Central memory CD8-positive, alpha-beta T cell (primary cell): ENCODE results near the gene ZMYND8.
A peak's percentile ranks its signal among the peaks of the same experiment; 100 is the strongest.
"Not testable (repeated sequence)": the region's sequence is repeated elsewhere in the genome, so short reads cannot be mapped to it uniquely, and the experiment has no call there.

Source experiments
- ATAC-seq: fragments of 150-1000 bp; cut with Tn5 transposase; replicated peaks from 2 replicates; pipeline ENCODE4 v1.10.0; 2022; ENCODE audit warnings: mild to moderate bottlenecking, moderate FRiP score, moderate number of reproducible peaks; ENCODE audit not compliant: poor library complexity, severe bottlenecking; ENCODE audit errors: extremely low read depth
- DNase-seq, 2 donors: peaks; one replicate each; pipeline ENCODE4 v3.0.0; 2021; ENCODE audit warnings: low spot score in 2 of 2
- H3K27ac Mint-ChIP-seq: one replicate; pipeline ENCODE4 v1.8.0; 2022; ENCODE audit warnings: low read depth, mild to moderate bottlenecking, moderate library complexity, mixed read lengths
- H3K27me3 Mint-ChIP-seq: one replicate; pipeline ENCODE4 v1.8.0; 2022; ENCODE audit warnings: mixed read lengths
- H3K36me3 Mint-ChIP-seq: one replicate; pipeline ENCODE4 v1.8.0; 2022; ENCODE audit warnings: mild to moderate bottlenecking, moderate library complexity, mixed read lengths; ENCODE audit not compliant: insufficient read depth
- H3K4me1 Mint-ChIP-seq: one replicate; pipeline ENCODE4 v1.8.0; 2022; ENCODE audit warnings: mixed read lengths
- H3K4me3 Mint-ChIP-seq: one replicate; pipeline ENCODE4 v1.8.0; 2022; ENCODE audit warnings: mild to moderate bottlenecking, moderate library complexity, mixed read lengths
- H3K9me3 Mint-ChIP-seq: one replicate; pipeline ENCODE4 v1.8.0; 2022; ENCODE audit warnings: mixed read lengths

The ZMYND8 gene

DNA sequence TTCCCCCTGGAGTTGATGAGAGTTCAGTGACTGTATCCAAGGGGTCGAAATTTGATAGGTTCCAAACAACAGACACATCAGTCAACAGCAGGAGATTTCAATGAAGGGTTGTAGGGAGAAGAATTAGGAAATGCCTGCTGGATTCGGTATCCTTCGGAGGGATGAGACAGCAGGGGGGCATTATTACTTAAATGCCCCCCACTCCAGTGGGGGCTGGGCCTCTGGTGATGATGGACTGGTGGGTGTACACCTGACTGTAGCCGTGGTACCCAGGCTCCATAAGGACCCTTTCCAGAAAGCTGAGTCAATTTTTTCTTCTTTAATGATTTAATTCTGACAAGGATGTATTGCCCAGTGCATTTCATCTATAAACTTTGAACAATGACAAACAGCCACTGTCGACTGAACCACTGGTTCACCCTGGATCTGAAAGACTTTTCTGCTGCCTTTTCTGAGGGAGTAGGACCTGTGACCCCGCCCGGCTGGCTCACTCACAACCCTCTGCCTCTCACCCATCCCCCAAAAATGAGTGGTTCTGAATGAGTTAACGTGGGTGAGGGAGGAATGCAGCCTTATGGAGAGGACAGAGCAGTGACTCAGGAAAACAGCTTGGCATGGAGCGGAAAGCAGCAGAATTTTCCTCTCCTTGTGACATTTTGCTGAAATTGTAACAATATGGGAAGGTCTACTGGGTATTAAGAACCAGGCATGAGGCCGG, 41.0 kb downstream of the ZMYND8 start:
- H3K27me3 Mint-ChIP-seq: no peaks in the 10 kb centered on the region

DNA sequence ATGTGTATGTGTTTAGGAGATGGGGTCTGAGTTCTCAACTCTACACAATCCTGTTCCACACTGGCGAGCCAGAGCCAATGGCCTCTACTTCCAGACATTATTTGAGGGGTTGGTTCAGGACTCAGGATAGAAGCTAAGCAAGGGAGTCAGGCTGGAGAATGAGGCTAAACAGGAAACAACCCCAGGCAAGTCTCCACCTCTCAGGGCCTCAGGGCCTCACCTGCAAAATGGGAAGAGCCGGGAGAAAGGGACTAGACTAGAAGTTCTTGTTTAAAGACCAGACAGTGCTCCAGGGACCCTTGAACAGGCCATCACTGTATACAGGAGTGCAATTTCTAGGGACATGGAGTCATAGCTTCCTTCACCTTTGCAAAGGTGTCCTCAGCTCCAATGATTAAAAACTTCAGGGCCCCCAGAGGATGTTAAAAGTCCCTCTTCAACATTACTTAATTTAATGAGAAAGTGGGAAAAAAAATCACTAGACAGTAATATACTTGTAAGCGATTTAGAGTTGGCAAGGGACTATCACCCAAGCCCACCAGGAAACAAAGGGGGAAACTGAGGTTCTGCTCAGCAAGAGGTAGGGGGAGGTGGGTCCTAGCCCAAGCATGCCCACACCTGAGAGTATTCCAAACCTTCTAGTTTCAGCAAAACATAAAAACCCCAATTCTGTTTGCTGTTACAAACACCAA, 41.7 kb downstream of the ZMYND8 start:
- no peak for ATAC-seq
- H3K4me3 Mint-ChIP-seq: no peak overlapping the region

More for the DNA sequence above, 41.0 kb downstream of the ZMYND8 start:
- DNase-seq (no peak), ATAC-seq (no peak)
- Mint-ChIP-seq H3K27ac (no peak overlapping the region), H3K4me1 (peaks cover 54% of the 10 kb centered on the region), H3K9me3 (no peaks in the 10 kb centered on the region), H3K36me3 (peaks cover 17% of the 10 kb centered on the region), H3K4me3 (no peak overlapping the region)

DNA sequence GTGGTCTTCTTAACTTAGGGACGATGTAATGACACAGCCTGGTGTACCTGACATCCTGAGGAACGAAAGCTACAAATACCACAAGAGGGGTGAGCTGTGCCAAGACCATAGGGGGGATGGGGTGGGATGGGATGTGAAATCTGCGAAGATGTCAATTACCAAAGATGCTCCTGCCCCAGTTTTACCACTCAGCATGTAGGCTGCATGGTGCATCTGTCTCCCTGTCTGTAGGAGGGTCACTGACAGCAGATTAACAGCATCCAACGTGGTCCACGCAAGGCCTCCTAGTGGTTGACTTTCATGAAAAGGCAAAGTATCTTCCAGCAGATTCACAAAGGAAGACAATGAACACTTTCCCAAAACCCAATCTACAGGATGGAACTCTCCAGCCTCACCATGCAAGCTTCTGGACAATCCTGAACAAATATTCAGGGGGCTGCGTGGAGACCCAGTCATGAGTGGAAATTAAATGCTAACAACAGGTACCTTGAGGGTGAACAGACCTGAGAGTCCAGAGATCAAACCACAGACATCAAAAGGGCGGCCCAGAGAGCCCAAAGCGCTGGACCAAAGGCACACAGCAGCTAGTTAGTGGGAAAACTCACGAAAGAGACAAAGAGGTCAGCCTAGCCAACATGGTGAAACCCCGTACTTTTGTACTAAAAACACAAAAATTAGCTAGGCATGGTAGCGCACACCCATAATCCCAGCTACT, 44.4 kb downstream of the ZMYND8 start:
- no peak overlapping the region for H3K4me3 Mint-ChIP-seq
- H3K4me1 Mint-ChIP-seq: peaks cover 25% of the 10 kb centered on the region
- no peak for ATAC-seq
- H3K9me3 Mint-ChIP-seq: no peaks in the 10 kb centered on the region
- peaks cover 43% of the 10 kb centered on the region for H3K36me3 Mint-ChIP-seq
- DNase-seq: no peak
- H3K27me3 Mint-ChIP-seq: no peaks in the 10 kb centered on the region
- H3K27ac Mint-ChIP-seq: no peak overlapping the region

More for the DNA sequence above, 41.7 kb downstream of the ZMYND8 start:
- Mint-ChIP-seq H3K4me1 (peaks cover 48% of the 10 kb centered on the region), H3K27me3 (no peaks in the 10 kb centered on the region), H3K9me3 (no peaks in the 10 kb centered on the region), H3K27ac (no peak overlapping the region), H3K36me3 (peaks cover 23% of the 10 kb centered on the region)
- no peak for DNase-seq

DNA sequence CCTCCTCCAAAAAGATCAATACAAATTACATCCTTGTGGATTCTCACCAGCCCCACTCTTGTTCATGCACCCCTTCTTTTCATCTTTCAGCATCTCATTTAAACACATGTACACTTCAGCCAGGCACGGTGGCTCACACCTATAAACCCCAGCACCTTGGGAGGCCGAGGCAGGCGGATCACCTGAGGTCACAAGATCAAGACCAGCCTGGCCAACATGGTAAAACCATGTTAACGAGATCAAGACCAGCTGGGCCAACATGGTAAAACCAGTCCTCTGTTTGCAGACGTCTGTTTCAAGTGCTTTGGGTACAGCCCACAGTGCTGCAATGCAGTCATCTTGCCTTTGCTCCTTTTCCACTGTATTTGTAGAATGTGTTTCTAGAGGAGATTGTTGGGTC, 45.3 kb downstream of the ZMYND8 start:
- Mint-ChIP-seq H3K27ac (peak overlapping the region; percentile 79), H3K4me3 (no peak overlapping the region), H3K27me3 (no peaks in the 10 kb centered on the region), H3K9me3 (no peaks in the 10 kb centered on the region), H3K36me3 (peaks cover 50% of the 10 kb centered on the region), H3K4me1 (peaks cover 30% of the 10 kb centered on the region)
- DNase-seq (no peak), ATAC-seq (no peak)

DNA sequence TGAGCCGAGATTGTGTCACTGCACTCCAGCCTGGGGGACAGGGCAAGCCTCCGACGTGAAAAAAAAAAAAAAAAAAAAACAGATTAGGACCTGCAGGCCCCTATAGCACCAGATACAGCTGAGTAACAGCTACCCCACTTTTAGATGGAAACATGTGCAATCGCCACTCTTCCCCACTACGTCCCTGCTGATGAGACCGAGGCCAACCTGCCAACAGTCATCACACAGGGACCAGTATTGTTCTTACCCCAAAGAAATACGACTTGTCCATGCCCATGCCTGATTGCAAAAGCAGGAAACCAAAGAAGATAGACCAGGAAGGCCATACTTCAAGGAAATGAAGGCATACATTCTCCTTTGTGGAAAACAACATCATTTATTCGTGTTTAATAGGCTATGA, 45.8 kb downstream of the ZMYND8 start:
- ATAC-seq: no peak
- H3K36me3 Mint-ChIP-seq: peaks cover 55% of the 10 kb centered on the region
- peak overlapping the region; percentile 79 for H3K27ac Mint-ChIP-seq
- no peaks in the 10 kb centered on the region for H3K27me3 Mint-ChIP-seq
- DNase-seq: no peak
- H3K9me3 Mint-ChIP-seq: no peaks in the 10 kb centered on the region
- H3K4me1 Mint-ChIP-seq: peaks cover 30% of the 10 kb centered on the region
- H3K4me3 Mint-ChIP-seq: no peak overlapping the region

DNA sequence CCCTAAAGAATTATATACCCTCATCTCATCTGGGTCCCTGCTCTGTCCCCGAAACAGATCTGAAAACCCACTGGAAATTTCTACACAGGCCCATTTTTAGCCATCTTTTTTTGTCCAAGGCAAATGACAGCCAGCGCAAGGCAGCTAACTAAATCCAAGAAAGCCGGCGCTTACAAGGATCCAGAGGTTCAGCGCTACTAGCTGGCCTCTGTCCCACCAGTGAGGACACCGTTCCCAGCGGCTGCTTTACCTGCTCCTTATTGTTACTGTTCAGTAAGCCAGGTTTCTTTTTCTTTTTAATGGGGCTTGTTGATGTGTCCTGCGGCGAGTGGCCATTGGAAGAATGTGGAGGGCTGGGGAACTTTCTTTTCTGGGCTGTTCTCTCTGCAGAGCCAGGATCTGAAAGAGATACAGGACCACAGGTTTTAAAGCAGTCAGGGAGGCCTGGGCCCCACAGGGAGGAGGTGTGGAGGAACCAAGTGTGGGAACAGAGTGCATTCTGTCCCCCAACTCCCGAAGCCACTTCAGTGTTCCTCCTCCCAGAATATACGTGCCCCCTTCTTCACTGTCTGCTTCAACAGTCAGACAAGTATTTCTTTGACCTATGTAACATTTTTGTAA, 46.6 kb downstream of the ZMYND8 start:
- Mint-ChIP-seq H3K4me3 (no peak overlapping the region), H3K36me3 (peaks cover 56% of the 10 kb centered on the region), H3K27me3 (no peaks in the 10 kb centered on the region), H3K4me1 (peaks cover 22% of the 10 kb centered on the region), H3K27ac (no peak overlapping the region), H3K9me3 (no peaks in the 10 kb centered on the region)
- DNase-seq (no peak), ATAC-seq (no peak)

DNA sequence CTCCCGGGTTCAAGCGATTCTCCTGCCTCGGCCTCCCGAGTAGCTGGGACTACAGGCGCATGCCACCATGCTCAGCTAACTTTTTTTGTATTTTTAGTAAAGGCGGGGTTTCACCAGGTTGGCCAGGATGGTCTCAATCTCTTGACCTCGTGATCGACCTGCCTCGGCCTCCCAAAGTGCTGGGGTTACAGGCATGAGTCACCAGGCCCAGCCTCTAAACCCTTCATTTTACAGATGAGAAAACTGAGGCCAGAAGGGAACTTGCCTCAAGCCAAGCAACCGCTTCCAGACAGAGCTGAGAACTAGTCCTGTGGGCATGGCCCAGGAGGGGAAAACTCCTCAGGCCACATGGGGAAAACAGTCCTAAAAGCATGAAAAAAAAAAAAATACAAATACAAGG, 47.1 kb downstream of the ZMYND8 start:
- DNase-seq: no peak

DNA sequence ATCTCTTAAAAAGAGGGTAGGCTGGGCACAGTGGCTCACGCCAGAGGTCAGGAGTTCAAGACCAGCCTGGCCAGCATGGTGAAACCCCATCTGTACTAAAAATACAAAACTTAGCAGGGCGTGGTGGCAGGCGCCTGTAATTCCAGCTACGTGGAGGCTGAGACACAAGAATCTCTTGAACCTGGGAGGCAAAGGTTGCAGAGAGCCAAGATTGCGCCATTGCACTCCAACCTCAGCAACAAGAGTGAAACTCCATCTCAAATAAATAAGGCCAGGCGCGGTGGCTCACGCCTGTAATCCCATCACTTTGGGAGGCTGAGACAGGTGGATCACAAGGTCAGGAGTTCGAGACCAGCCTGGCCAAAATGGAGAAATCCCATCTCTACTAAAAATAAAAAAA, 48.9 kb downstream of the ZMYND8 start:
- Mint-ChIP-seq H3K36me3 (peaks cover 56% of the 10 kb centered on the region), H3K4me1 (peaks cover 18% of the 10 kb centered on the region)
- DNase-seq, H3K27me3 Mint-ChIP-seq, H3K4me3 Mint-ChIP-seq, H3K9me3 Mint-ChIP-seq, H3K27ac Mint-ChIP-seq, ATAC-seq: not testable (repeated sequence)

More for the DNA sequence above, 47.1 kb downstream of the ZMYND8 start:
- H3K9me3 Mint-ChIP-seq: no peaks in the 10 kb centered on the region
- no peak for ATAC-seq
- H3K27ac Mint-ChIP-seq: no peak overlapping the region
- no peak overlapping the region for H3K4me3 Mint-ChIP-seq
- H3K36me3 Mint-ChIP-seq: peaks cover 56% of the 10 kb centered on the region
- H3K27me3 Mint-ChIP-seq: no peaks in the 10 kb centered on the region
- H3K4me1 Mint-ChIP-seq: peaks cover 18% of the 10 kb centered on the region

DNA sequence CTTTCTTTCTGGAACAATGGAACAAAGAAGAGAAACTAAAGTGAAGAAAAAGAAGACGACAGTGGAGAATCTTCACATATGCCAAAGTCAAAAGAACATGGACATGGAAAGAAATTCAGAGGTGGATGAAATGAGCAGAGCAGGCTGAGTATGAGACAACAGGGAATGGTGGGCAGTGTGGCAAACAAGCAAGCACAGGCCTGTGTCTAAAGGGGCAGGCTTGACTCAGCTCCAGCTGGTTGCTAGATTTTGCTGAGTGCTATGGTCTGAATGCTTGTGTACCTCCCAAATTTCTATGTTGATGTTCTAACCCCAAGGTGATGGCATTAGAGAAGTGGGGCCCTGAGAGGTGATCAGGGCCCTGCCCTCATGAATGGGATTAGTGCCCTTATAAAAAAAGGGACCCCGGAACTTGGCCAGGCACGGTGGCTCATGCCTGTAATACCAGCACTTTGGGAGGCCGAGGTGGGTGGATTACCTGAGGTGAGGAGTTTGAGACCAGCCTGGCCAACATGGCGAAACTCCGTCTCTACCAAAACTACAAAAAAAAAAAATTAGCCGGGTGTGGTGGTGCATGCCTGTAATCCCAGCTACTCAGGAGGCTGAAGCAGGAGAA, 49.6 kb downstream of the ZMYND8 start:
- peaks cover 57% of the 10 kb centered on the region for H3K36me3 Mint-ChIP-seq
- ATAC-seq (no peak), DNase-seq (no peak)
- no peaks in the 10 kb centered on the region for H3K27me3 Mint-ChIP-seq
- no peak overlapping the region for H3K27ac Mint-ChIP-seq
- H3K9me3 Mint-ChIP-seq: no peaks in the 10 kb centered on the region
- peaks cover 17% of the 10 kb centered on the region for H3K4me1 Mint-ChIP-seq
- no peak overlapping the region for H3K4me3 Mint-ChIP-seq

DNA sequence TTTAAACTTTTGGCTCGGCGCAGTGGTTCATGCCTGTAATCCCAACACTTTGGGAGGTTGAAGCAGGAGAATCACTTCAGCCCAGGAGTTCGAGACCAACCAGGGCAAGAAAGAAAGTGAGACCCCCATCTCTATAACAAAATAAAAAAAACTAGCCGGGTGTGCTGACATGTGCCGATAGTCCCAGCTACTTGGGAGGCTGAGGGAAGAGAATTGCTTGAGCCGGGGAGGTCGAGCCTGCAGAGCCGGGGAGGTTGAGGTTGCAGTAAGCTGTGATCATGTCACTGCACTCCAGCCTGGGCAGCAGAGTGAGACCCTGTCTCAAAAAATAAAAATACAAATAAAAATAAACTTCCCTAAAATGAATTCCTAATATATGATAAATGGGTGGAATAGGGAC, 50.4 kb downstream of the ZMYND8 start:
- H3K4me1 Mint-ChIP-seq: peaks cover 15% of the 10 kb centered on the region
- H3K27me3 Mint-ChIP-seq: no peaks in the 10 kb centered on the region
- H3K9me3 Mint-ChIP-seq: no peaks in the 10 kb centered on the region
- no peak for DNase-seq
- H3K36me3 Mint-ChIP-seq: peaks cover 53% of the 10 kb centered on the region
- H3K4me3 Mint-ChIP-seq: no peak overlapping the region
- no peak for ATAC-seq
- no peak overlapping the region for H3K27ac Mint-ChIP-seq

DNA sequence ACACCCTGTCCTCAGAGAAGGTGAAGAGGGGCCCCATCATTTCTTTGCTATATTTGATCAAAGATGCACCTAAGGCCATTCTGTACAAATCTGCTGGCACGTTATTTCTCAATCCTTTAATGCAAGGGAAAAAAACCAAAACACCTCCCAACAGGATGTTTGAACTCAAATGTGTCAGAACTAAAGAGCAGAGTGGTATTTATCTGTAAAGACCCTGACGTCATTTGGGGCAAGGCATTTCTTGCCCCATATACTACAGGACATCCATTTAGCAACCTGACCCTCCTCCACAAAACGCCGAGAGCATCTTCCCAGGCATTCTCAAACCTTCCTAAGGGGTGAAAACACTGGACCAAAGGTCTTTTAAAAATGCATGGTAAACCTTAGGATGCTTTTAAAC, 50.8 kb downstream of the ZMYND8 start:
- ATAC-seq (no peak), DNase-seq (no peak)
- Mint-ChIP-seq H3K9me3 (no peaks in the 10 kb centered on the region), H3K36me3 (peaks cover 51% of the 10 kb centered on the region), H3K27me3 (no peaks in the 10 kb centered on the region), H3K27ac (no peak overlapping the region), H3K4me3 (no peak overlapping the region), H3K4me1 (peaks cover 11% of the 10 kb centered on the region)

DNA sequence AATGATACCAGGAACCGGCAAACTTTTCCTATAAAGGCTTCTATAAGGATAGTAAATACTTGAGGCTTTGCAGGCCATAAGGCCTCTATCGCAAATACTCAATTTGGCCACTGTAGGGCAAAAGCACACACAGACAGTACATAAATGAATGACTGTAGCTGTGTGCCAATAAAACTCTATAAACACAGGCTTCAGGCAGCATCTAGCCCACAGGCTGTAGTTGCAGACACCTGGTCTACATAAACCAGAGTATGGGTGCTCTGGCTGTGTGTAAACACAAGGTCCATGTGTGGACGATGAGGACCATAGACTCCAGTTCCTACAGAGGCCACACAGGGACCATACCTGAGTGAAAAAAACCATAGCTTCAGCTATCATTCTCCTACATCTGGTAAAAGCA, 52.2 kb downstream of the ZMYND8 start:
- Mint-ChIP-seq H3K27ac (no peak overlapping the region), H3K36me3 (peaks cover 48% of the 10 kb centered on the region), H3K27me3 (no peaks in the 10 kb centered on the region), H3K9me3 (no peaks in the 10 kb centered on the region), H3K4me1 (peaks cover 11% of the 10 kb centered on the region), H3K4me3 (no peak overlapping the region)
- ATAC-seq (no peak), DNase-seq (no peak)
